Spleen (tissue), 11 donors: Measurements from ENCODE around the gene ADAMTS18. TPM values are rescaled to one million over a fixed set of nuclear protein-coding genes. Genes with fewer than 3 reads are reported as not detected.

ENCODE experiments used
- DNase-seq: peaks from one replicate; pipeline ENCODE4 v3.0.0-alpha.2; 2020
- H3K27ac ChIP-seq, 8 donors: fragments of 200-600 bp; sonication (generic) in 7 of 8; 1 replicate in 4 of 8; 2 replicates in 4 of 8; pipeline versions ENCODE4 v1.5.0 to v1.8.0; 2016 to 2021; ENCODE audit warnings: inconsistent platforms in 4 of 8, mild to moderate bottlenecking in 4 of 8, moderate library complexity in 1 of 8
- H3K27me3 ChIP-seq, 7 donors: fragments of 200-600 bp; sonication (generic) in 6 of 7; replicated peaks in 1 of 7; 1 replicate in 4 of 7; 2 replicates in 3 of 7; pipeline versions ENCODE4 v1.5.0 to v1.8.0; 2016 to 2021; ENCODE audit warnings: inconsistent platforms in 3 of 7, mild to moderate bottlenecking in 1 of 7
- H3K36me3 ChIP-seq, 6 donors: fragments of 200-600 bp; sonication (generic) in 5 of 6; 1 replicate in 4 of 6; 2 replicates in 2 of 6; pipeline versions ENCODE4 v1.5.0 to v1.8.0; 2016 to 2021; ENCODE audit warnings: inconsistent platforms in 2 of 6
- H3K4me1 ChIP-seq, 6 donors: fragments of 200-600 bp; sonication (generic) in 5 of 6; 1 replicate in 3 of 6; 2 replicates in 3 of 6; pipeline versions ENCODE4 v1.5.0 to v1.8.0; 2016 to 2021; ENCODE audit warnings: inconsistent platforms in 3 of 6
- H3K4me3 ChIP-seq, 8 donors: fragments of 200-600 bp; sonication (generic) in 7 of 8; 1 replicate in 4 of 8; 2 replicates in 4 of 8; pipeline versions ENCODE4 v1.5.0 to v1.8.0; 2016 to 2021; ENCODE audit warnings: inconsistent platforms in 4 of 8, mild to moderate bottlenecking in 4 of 8, moderate library complexity in 2 of 8
- H3K9me3 ChIP-seq, 8 donors: fragments of 200-600 bp; sonication (generic) in 7 of 8; 1 replicate in 4 of 8; 2 replicates in 4 of 8; pipeline versions ENCODE4 v1.5.0 to v1.8.0; 2016 to 2021; ENCODE audit warnings: inconsistent platforms in 4 of 8
- POLR2A ChIP-seq, 3 donors: fragments of 450-650 bp; IDR thresholded peaks; one replicate each; pipeline ENCODE4 v1.5.1; 2017; ENCODE audit warnings: antibody characterized with exemption in 3 of 3, mild to moderate bottlenecking in 1 of 3
- POLR2AphosphoS5 ChIP-seq, 3 donors: sonication (generic); formaldehyde crosslinking; IDR thresholded peaks; one replicate each; pipeline ENCODE4 v1.5.1; 2017; ENCODE audit warnings: antibody characterized with exemption in 3 of 3
- WGBS, 5 donors: extraction: QIAGEN DNeasy Blood & Tissue Kit in 3 of 5; methylation state at CpG; one replicate each; pipeline versions ENCODE4 v1.1.5 to v1.1.7; 2013 to 2018; 5-methylcytosine and 5-hydroxymethylcytosine counted together
- intact Hi-C: fragments of 100-400 bp; cut with DNase I; formaldehyde crosslinking; loops from one replicate; pipeline ENCODE4 v1.15.0; 2023; ENCODE audit warnings: low total_unique reads
- polyA plus RNA-seq, 3 donors: library from polyadenylated mRNA; stranded (reverse); fragments of 200-250 nt; gene quantifications; one replicate each; pipeline ENCODE4 v1.2.1, GENCODE V29; 2013
- total RNA-seq, 7 donors: library from RNA; depleted of rRNA in 3 of 7; stranded (reverse); fragments of >200 nt in 3 of 7; fragmentation: NEBNext Ultra II Directional in 4 of 7; extraction: Animal tissue kit (Norgen Biotek cat#: 25700) in 4 of 7; gene quantifications; one replicate each; pipeline versions ENCODE4 v1.1.0 to v1.2.1, GENCODE V29; 2016 to 2021
- TF ChIP-seq, protein P1 (sequence below), 11 experiments: fragments of 200-600 bp in 7 of 11; fragments of 450-650 bp in 4 of 11; sonication (generic) in 4 of 11; IDR thresholded peaks in 8 of 11; conservative IDR thresholded peaks in 3 of 11; 1 replicate in 7 of 11; 2 replicates in 4 of 11; pipeline versions ENCODE4 v1.4.0 to v1.8.0; 2016 to 2021; ENCODE audit warnings: antibody characterized with exemption in 11 of 11, inconsistent platforms in 4 of 11, mild to moderate bottlenecking in 1 of 11
- donor health status: healthy with polysubstance abuse.
- donor health status: DM: no; HTN: no; CAD: no; lungs with moderate emphysema.
- donor health status: DM: no; HTN: no; CAD: no.
- donor health status: Bipolar disorder and iron deficiency.
- donor health status: healthy.
- donor health status: DM: no; HTN: no; CAD: no.
- donor health status: DM: yes; HTN: yes; CAD: no.

ADAMTS18 gene
- total and polyA plus RNA-seq, 10 donors, result not detected

DNA sequence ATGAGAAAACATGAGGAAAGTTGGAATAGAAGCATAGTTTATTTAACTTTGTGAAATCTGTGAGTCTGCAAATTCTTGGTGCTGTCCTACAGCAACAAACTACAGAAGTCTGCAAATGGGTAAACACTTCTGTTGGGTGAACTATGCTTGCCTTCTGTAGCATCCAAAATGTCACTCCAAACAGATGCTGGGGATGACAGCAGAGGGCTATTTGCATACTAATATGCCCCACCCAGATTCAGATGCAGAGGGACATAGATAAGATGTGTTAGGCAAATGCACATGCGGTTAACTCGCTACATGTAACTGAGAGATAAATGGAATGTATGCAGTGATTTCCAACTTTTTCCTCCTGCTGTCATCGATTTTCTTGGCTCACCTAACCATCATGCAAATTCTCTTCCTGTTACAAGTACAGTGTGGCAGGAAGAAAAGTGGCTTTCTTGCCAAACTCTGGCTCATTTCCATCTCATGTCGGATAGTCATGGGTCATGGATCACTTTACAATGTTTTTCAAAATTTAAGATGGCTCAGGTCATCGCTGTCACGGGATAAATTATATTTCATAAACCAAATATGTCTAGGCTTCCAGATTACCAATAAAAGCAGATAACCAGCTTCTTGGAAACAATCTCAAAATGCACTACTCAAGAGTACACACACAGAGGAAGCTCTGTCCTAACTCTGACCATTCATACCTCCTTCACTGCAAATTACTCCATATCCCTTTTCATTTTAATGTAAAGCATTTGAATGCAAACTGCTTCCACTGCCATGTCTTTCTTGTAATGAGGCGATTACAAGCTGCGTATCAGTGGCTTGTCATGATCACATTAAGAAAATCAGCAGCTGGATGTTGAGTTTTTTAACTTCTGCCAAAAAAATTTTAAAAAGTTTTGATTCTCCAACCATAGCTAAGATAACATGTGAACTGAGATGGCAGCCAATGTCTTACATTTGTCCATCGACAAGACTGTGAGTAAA, 47.7 kb downstream of the ADAMTS18 start:
- 74 to 83% (median 83%) methylated on average over 9 of the region's 9 CpGs for WGBS, 5 donors
- Histone ChIP-seq H3K9me3 (no peaks in the 10 kb centered on the region), H3K36me3 (no peaks in the 10 kb centered on the region), H3K4me3 (no peak overlapping the region), H3K4me1 (no peaks in the 10 kb centered on the region), H3K27me3 (peaks cover 0 to 5% (median 0%) of the 10 kb centered on the region in 7 donors), H3K27ac (no peak overlapping the region)
- no peak for TF ChIP-seq POLR2AphosphoS5 (IDR thresholded peaks at IDR 0.05)
- TF ChIP-seq, protein P1, sequence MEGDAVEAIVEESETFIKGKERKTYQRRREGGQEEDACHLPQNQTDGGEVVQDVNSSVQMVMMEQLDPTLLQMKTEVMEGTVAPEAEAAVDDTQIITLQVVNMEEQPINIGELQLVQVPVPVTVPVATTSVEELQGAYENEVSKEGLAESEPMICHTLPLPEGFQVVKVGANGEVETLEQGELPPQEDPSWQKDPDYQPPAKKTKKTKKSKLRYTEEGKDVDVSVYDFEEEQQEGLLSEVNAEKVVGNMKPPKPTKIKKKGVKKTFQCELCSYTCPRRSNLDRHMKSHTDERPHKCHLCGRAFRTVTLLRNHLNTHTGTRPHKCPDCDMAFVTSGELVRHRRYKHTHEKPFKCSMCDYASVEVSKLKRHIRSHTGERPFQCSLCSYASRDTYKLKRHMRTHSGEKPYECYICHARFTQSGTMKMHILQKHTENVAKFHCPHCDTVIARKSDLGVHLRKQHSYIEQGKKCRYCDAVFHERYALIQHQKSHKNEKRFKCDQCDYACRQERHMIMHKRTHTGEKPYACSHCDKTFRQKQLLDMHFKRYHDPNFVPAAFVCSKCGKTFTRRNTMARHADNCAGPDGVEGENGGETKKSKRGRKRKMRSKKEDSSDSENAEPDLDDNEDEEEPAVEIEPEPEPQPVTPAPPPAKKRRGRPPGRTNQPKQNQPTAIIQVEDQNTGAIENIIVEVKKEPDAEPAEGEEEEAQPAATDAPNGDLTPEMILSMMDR (IDR thresholded peaks at IDR 0.05 in 8 of 11, conservative IDR thresholded peaks at IDR 0.05 in 3 of 11), result no peak
- no peak for TF ChIP-seq POLR2A (IDR thresholded peaks at IDR 0.05)
- DNase-seq, result no peak
- intact Hi-C loops, result no loop called here

- intact Hi-C loops, result no loop called here
- H3K4me1 ChIP-seq, result no peaks in the 10 kb centered on the region
- no peaks in the 10 kb centered on the region for H3K9me3 ChIP-seq
- H3K27ac ChIP-seq, result no peak overlapping the region
- WGBS, 5 donors, result 62 to 73% (median 67%) methylated on average over 3 of the region's 3 CpGs
- DNase-seq, result no peak
- H3K4me3 ChIP-seq, result no peak overlapping the region
- no peak for TF ChIP-seq POLR2AphosphoS5 (IDR thresholded peaks at IDR 0.05)
- TF ChIP-seq POLR2A (IDR thresholded peaks at IDR 0.05), result no peak
- TF ChIP-seq, protein P1 (IDR thresholded peaks at IDR 0.05 in 8 of 11, conservative IDR thresholded peaks at IDR 0.05 in 3 of 11), result no peak
- H3K36me3 ChIP-seq, result no peaks in the 10 kb centered on the region
- peaks cover 0 to 5% (median 0%) of the 10 kb centered on the region in 7 donors for H3K27me3 ChIP-seq
Measured at GRCh38 chr16:77385481-77385880, 49.4 kb downstream of the ADAMTS18 start.

GRCh38 chr16:77383606-77384187, 51.1 kb downstream of the ADAMTS18 start:
- no peaks in the 10 kb centered on the region for H3K4me1 ChIP-seq
- no peak overlapping the region for H3K4me3 ChIP-seq
- no peaks in the 10 kb centered on the region for H3K36me3 ChIP-seq
- WGBS, 5 donors, result 77 to 88% (median 85%) methylated on average over 8 of the region's 8 CpGs
- TF ChIP-seq, protein P1 (IDR thresholded peaks at IDR 0.05 in 8 of 11, conservative IDR thresholded peaks at IDR 0.05 in 3 of 11), result no peak
- TF ChIP-seq POLR2AphosphoS5 (IDR thresholded peaks at IDR 0.05) (no peak), POLR2A (IDR thresholded peaks at IDR 0.05) (no peak)
- no peak for DNase-seq
- peaks cover 0 to 5% (median 0%) of the 10 kb centered on the region in 7 donors for H3K27me3 ChIP-seq
- intact Hi-C loops, result no loop called here
- no peaks in the 10 kb centered on the region for H3K9me3 ChIP-seq
- no peak overlapping the region for H3K27ac ChIP-seq

- 40 to 85% (median 64%) methylated on average over 4 of the region's 4 CpGs for WGBS, 5 donors
- H3K9me3 ChIP-seq, result no peaks in the 10 kb centered on the region
- no peak overlapping the region for H3K4me3 ChIP-seq
- intact Hi-C loops, result no loop called here
- TF ChIP-seq, protein P1 (IDR thresholded peaks at IDR 0.05 in 8 of 11, conservative IDR thresholded peaks at IDR 0.05 in 3 of 11), result no peak
- TF ChIP-seq POLR2AphosphoS5 (IDR thresholded peaks at IDR 0.05) (no peak), POLR2A (IDR thresholded peaks at IDR 0.05) (no peak)
- no peak overlapping the region for H3K27ac ChIP-seq
- no peak for DNase-seq
- H3K4me1 ChIP-seq, result no peaks in the 10 kb centered on the region
- H3K27me3 ChIP-seq, result no peaks in the 10 kb centered on the region
- H3K36me3 ChIP-seq, result no peaks in the 10 kb centered on the region
Measured at GRCh38 chr16:77376358-77376757, 58.5 kb downstream of the ADAMTS18 start.
